OCI-LY1 (cell line): ENCODE measurements around the gene GRIN3B.

Source experiments
- H2AFZ ChIP-seq: fragments of 200-600 bp; sonication (generic), shearing (Covaris generic); 2 replicates; pipeline ENCODE4 v1.6.0; 2014; ENCODE audit warnings: antibody characterized with exemption, mild to moderate bottlenecking, low read length
- H3F3A ChIP-seq: fragments of 200-600 bp; sonication (generic), shearing (Covaris generic); 2 replicates; pipeline ENCODE4 v1.6.0; 2014; ENCODE audit warnings: mild to moderate bottlenecking, antibody characterized with exemption, low read length, moderate library complexity; ENCODE audit not compliant: insufficient read depth
- H3K27ac ChIP-seq: fragments of 200-600 bp; sonication (generic); 2 replicates; pipeline ENCODE4 v1.5.1; 2014; ENCODE audit warnings: low read length, mixed run types, mild to moderate bottlenecking, low read depth; ENCODE audit not compliant: poor library complexity, severe bottlenecking
- H3K27me3 ChIP-seq: fragments of 200-600 bp; sonication (generic); 2 replicates; pipeline ENCODE4 v1.6.0; 2014; ENCODE audit warnings: antibody characterized with exemption, mild to moderate bottlenecking, low read length, moderate library complexity; ENCODE audit not compliant: insufficient read depth
- H3K36me3 ChIP-seq: fragments of 200-600 bp; sonication (generic); 2 replicates; pipeline ENCODE4 v1.6.1; 2014; ENCODE audit warnings: mild to moderate bottlenecking, antibody characterized with exemption, low read length, moderate library complexity, mixed read lengths; ENCODE audit not compliant: insufficient read depth
- H3K4me1 ChIP-seq: fragments of 200-600 bp; sonication (generic); 2 replicates; pipeline ENCODE4 v1.5.1; 2014; ENCODE audit warnings: mild to moderate bottlenecking, low read length, moderate library complexity; ENCODE audit not compliant: insufficient read depth, severe bottlenecking
- H3K4me2 ChIP-seq: fragments of 200-600 bp; sonication (generic), shearing (Covaris generic); 2 replicates; pipeline ENCODE4 v1.6.1; 2014; ENCODE audit warnings: low read length
- H3K4me3 ChIP-seq: fragments of 200-600 bp; sonication (generic); 2 replicates; pipeline ENCODE4 v1.5.1; 2014; ENCODE audit warnings: low read length, low read depth, mild to moderate bottlenecking, mixed read lengths; ENCODE audit not compliant: poor library complexity, severe bottlenecking
- H3K79me2 ChIP-seq: fragments of 200-600 bp; shearing (Covaris generic); 2 replicates; pipeline ENCODE4 v1.6.1; 2016; ENCODE audit warnings: mixed run types, low read length, mixed read lengths; ENCODE audit not compliant: insufficient read depth
- H3K9ac ChIP-seq: fragments of 200-600 bp; sonication (generic), shearing (Covaris generic); 2 replicates; pipeline ENCODE4 v1.6.1; 2014; ENCODE audit warnings: mild to moderate bottlenecking, low read length, mixed read lengths
- H3K9me2 ChIP-seq: fragments of 200-600 bp; sonication (generic), shearing (Covaris generic); 2 replicates; pipeline ENCODE4 v1.6.1; 2014; ENCODE audit warnings: low read depth, mild to moderate bottlenecking, low read length, mixed read lengths
- H3K9me3 ChIP-seq: fragments of 200-600 bp; shearing (Covaris generic); 2 replicates; pipeline ENCODE4 v1.6.1; 2014; ENCODE audit warnings: low read length, mixed read lengths
- H4K20me1 ChIP-seq: fragments of 200-600 bp; sonication (generic), shearing (Covaris generic); 2 replicates; pipeline ENCODE4 v1.6.0; 2016; ENCODE audit warnings: mild to moderate bottlenecking, low read length; ENCODE audit not compliant: insufficient read depth
- EZH2 ChIP-seq: fragments of 200-600 bp; sonication (generic), shearing (Covaris generic); IDR thresholded peaks from 2 replicates; pipeline ENCODE4 v1.8.0; 2017; ENCODE audit warnings: borderline replicate concordance, mixed run types, mild to moderate bottlenecking, antibody characterized with exemption, low read length, moderate library complexity, mixed read lengths
- TF ChIP-seq, protein P1 (sequence below): fragments of 200-600 bp; sonication (generic), shearing (Covaris generic); IDR thresholded peaks from 2 replicates; pipeline ENCODE4 v1.5.1; 2017; ENCODE audit warnings: mild to moderate bottlenecking, antibody characterized with exemption, low read length, moderate library complexity, mixed read lengths

GRIN3B gene

DNA sequence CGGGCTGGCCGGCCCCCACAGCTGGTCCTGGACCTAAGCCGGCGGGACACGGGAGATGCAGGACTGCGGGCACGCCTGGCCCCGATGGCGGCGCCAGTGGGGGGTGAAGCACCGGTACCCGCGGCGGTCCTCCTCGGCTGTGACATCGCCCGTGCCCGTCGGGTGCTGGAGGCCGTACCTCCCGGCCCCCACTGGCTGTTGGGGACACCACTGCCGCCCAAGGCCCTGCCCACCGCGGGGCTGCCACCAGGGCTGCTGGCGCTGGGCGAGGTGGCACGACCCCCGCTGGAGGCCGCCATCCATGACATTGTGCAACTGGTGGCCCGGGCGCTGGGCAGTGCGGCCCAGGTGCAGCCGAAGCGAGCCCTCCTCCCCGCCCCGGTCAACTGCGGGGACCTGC is 3.1 kb downstream of the GRIN3B start:
- TF ChIP-seq EZH2 = no peak
- TF ChIP-seq, protein P1, sequence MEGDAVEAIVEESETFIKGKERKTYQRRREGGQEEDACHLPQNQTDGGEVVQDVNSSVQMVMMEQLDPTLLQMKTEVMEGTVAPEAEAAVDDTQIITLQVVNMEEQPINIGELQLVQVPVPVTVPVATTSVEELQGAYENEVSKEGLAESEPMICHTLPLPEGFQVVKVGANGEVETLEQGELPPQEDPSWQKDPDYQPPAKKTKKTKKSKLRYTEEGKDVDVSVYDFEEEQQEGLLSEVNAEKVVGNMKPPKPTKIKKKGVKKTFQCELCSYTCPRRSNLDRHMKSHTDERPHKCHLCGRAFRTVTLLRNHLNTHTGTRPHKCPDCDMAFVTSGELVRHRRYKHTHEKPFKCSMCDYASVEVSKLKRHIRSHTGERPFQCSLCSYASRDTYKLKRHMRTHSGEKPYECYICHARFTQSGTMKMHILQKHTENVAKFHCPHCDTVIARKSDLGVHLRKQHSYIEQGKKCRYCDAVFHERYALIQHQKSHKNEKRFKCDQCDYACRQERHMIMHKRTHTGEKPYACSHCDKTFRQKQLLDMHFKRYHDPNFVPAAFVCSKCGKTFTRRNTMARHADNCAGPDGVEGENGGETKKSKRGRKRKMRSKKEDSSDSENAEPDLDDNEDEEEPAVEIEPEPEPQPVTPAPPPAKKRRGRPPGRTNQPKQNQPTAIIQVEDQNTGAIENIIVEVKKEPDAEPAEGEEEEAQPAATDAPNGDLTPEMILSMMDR = no peak
- Histone ChIP-seq H3K4me2 (no peak overlapping the region), H3K27me3 (peaks cover 12% of the 10 kb centered on the region; the same call in 1 of the 2 replicates), H3K4me1 (no peaks in the 10 kb centered on the region), H3F3A (no peaks in the 10 kb centered on the region), H3K27ac (no peak overlapping the region), H3K9ac (no peak overlapping the region), H3K4me3 (no peak overlapping the region), H3K79me2 (no peaks in the 10 kb centered on the region), H4K20me1 (no peaks in the 10 kb centered on the region), H3K9me2 (no peaks in the 10 kb centered on the region), H3K9me3 (no peaks in the 10 kb centered on the region), H2AFZ (no peak overlapping the region), H3K36me3 (peaks cover under 1% of the 10 kb centered on the region; the same call in 1 of the 2 replicates)

DNA sequence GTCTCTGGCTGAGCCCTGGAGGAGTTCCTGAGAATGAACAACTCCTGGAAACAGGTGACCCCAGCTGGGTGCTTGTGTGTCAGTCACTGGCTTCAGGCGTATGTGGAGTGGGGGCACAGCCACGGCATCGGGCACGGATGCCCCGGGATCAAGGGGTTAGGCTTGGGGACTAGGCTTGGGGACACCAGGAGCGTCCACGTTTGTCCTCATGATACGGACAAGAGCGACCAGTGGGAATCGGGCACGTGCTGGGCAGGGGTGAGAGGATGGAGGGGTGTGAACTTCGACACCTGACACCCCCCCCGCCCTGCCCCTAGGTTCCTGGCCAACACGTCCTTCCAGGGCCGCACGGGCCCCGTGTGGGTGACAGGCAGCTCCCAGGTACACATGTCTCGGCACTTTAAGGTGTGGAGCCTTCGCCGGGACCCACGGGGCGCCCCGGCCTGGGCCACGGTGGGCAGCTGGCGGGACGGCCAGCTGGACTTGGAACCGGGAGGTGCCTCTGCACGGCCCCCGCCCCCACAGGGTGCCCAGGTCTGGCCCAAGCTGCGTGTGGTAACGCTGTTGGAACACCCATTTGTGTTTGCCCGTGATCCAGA is 4.1 kb downstream of the GRIN3B start:
- no peaks in the 10 kb centered on the region for H3K9me3 ChIP-seq
- no peaks in the 10 kb centered on the region for H4K20me1 ChIP-seq
- H3K4me3 ChIP-seq = no peak overlapping the region
- H3K36me3 ChIP-seq = peaks cover 8% of the 10 kb centered on the region
- H3K9ac ChIP-seq = no peak overlapping the region
- no peak overlapping the region for H3K4me2 ChIP-seq
- H3K4me1 ChIP-seq = no peaks in the 10 kb centered on the region
- H3K27me3 ChIP-seq = peaks cover 12% of the 10 kb centered on the region; the same call in 1 of the 2 replicates
- TF ChIP-seq, protein P1 = no peak
- TF ChIP-seq EZH2 = no peak
- no peaks in the 10 kb centered on the region for H3K79me2 ChIP-seq
- no peak overlapping the region for H3K27ac ChIP-seq
- H2AFZ ChIP-seq = no peak overlapping the region
- no peaks in the 10 kb centered on the region for H3F3A ChIP-seq
- no peaks in the 10 kb centered on the region for H3K9me2 ChIP-seq

DNA sequence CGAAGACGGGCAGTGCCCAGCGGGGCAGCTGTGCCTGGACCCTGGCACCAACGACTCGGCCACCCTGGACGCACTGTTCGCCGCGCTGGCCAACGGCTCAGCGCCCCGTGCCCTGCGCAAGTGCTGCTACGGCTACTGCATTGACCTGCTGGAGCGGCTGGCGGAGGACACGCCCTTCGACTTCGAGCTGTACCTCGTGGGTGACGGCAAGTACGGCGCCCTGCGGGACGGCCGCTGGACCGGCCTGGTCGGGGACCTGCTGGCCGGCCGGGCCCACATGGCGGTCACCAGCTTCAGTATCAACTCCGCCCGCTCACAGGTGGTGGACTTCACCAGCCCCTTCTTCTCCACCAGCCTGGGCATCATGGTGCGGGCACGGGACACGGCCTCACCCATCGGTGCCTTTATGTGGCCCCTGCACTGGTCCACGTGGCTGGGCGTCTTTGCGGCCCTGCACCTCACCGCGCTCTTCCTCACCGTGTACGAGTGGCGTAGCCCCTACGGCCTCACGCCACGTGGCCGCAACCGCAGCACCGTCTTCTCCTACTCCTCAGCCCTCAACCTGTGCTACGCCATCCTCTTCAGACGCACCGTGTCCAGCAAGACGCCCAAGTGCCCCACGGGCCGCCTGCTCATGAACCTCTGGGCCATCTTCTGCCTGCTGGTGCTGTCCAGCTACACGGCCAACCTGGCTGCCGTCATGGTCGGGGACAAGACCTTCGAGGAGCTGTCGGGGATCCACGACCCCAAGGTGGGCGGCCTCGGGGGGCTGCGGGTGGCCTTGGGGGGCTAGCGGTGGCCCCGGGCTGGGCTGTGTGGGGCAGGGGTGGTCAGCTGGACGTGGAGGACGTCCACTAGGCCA is 4.8 kb downstream of the GRIN3B start:
- no peak overlapping the region for H3K9ac ChIP-seq
- H3K4me1 ChIP-seq = no peaks in the 10 kb centered on the region
- no peaks in the 10 kb centered on the region for H4K20me1 ChIP-seq
- H3K4me3 ChIP-seq = no peak overlapping the region
- H3F3A ChIP-seq = no peaks in the 10 kb centered on the region
- peaks cover 12% of the 10 kb centered on the region; the same call in 1 of the 2 replicates for H3K27me3 ChIP-seq
- TF ChIP-seq, protein P1 = no peak
- no peak for TF ChIP-seq EZH2
- no peak overlapping the region for H3K4me2 ChIP-seq
- no peaks in the 10 kb centered on the region for H3K79me2 ChIP-seq
- no peaks in the 10 kb centered on the region for H3K9me3 ChIP-seq
- H3K9me2 ChIP-seq = no peaks in the 10 kb centered on the region
- H3K36me3 ChIP-seq = peaks cover 14% of the 10 kb centered on the region
- no peak overlapping the region for H3K27ac ChIP-seq
- no peak overlapping the region for H2AFZ ChIP-seq
